ENCODE data around the gene MRPS30.
A peak's percentile ranks its signal among the peaks of the same experiment; 100 is the strongest.

Gene MRPS30

GRCh38 chr5:44808435-44809214, at the start of gene MRPS30:
Gene MRPS30, plus strand, starts transcription at chr5:44808947. Its CDS starts 16 bp downstream, at chr5:44808963.
- Histone ChIP-seq H3K9me3 (ENCODE audit: control insufficient read depth, insufficient read depth, low read depth, low read length) (no peaks in the 10 kb centered on the region), H3K4me3 (ENCODE audit: low read depth, low read length) (peak within 1 kb of the TSS; percentile 97), H3K27ac (ENCODE audit: extremely low read depth, low read depth, low read length) (peak within 1 kb of the TSS; percentile 81), H3K36me3 (ENCODE audit: control insufficient read depth in 2 of 2, insufficient read depth in 1 of 2, low read length in 2 of 2) (peaks cover 19 to 26% of the 10 kb centered on the region in 2 experiments), H3K4me1 (ENCODE audit: control insufficient read depth, insufficient read depth, low read length) (peaks cover 5% of the 10 kb centered on the region; the same call in 1 of the 2 replicates)
- CTCF ChIA-PET: interaction anchor here (0.7 to 1.2 kb wide), 3 partner anchors 8 to 481 kb away, joined by 4 to 5 read pairs (median 4); no protein-coding TSS in a partner anchor
- POLR2A ChIA-PET: no interaction called here
- no peak for TF ChIP-seq ZNF37A (tag by site-specific recombination; IDR thresholded peaks at IDR 0.05)
- no peak for TF ChIP-seq ZNF239 (tag by site-specific recombination; IDR thresholded peaks at IDR 0.05)
- no peak for TF ChIP-seq ZNF174 (tag by site-specific recombination; IDR thresholded peaks at IDR 0.05)
- TF ChIP-seq SETDB1 (IDR thresholded peaks at IDR 0.05; ENCODE audit: insufficient read length, low read length): peak; percentile 53
- no peak for TF ChIP-seq ZNF548 (tag by site-specific recombination; IDR thresholded peaks at IDR 0.05)
- no peak for TF ChIP-seq KLF16 (tag by site-specific recombination; IDR thresholded peaks at IDR 0.05)
- TF ChIP-seq MYNN (tag by site-specific recombination; IDR thresholded peaks at IDR 0.05; ENCODE audit: borderline replicate concordance): no peak
- TF ChIP-seq KLF17 (tag by site-specific recombination; IDR thresholded peaks at IDR 0.05): peak; percentile 53; the same call in 1 of the 2 replicates
- TF ChIP-seq ZFP69B (tag by site-specific recombination; IDR thresholded peaks at IDR 0.05): 0 out of 2 replicates have a peak, but pooled peaks have one; percentile 15
- no peak for TF ChIP-seq ZNF664 (tag by site-specific recombination; IDR thresholded peaks at IDR 0.05)
- TF ChIP-seq ZNF555 (tag by site-specific recombination; conservative IDR thresholded peaks at IDR 0.05): no peak
- TF ChIP-seq SCRT2 (tag by site-specific recombination; IDR thresholded peaks at IDR 0.05): no peak; the same call in none of the 2 replicates
- peak; percentile 82; the same call in 1 of the 2 replicates for TF ChIP-seq ZNF76 (tag by site-specific recombination; IDR thresholded peaks at IDR 0.05; ENCODE audit: borderline replicate concordance, low read depth)
- no peak for TF ChIP-seq GLIS2 (tag by site-specific recombination; IDR thresholded peaks at IDR 0.05)
- no peak for TF ChIP-seq ZBTB10 (tag by site-specific recombination; IDR thresholded peaks at IDR 0.05)
- no peak for TF ChIP-seq ZNF585B (tag by site-specific recombination; IDR thresholded peaks at IDR 0.05)
- TF ChIP-seq ZNF776 (tag by site-specific recombination; IDR thresholded peaks at IDR 0.05; ENCODE audit: borderline replicate concordance): no peak
- peak; percentile 96 for TF ChIP-seq SP2 (tag by site-specific recombination; IDR thresholded peaks at IDR 0.05)
- no peak for TF ChIP-seq ZNF580 (tag by site-specific recombination; IDR thresholded peaks at IDR 0.05)
- 0 out of 2 replicates have a peak, but pooled peaks have one; percentile 37 for TF ChIP-seq ZNF843 (tag by site-specific recombination; IDR thresholded peaks at IDR 0.05)
- peak; percentile 86 for TF ChIP-seq ZBTB21 (tag by site-specific recombination; IDR thresholded peaks at IDR 0.05)
- TF ChIP-seq ZNF837 (tag by site-specific recombination; IDR thresholded peaks at IDR 0.05): no peak
- TF ChIP-seq ZNF366 (tag by site-specific recombination; conservative IDR thresholded peaks at IDR 0.05): peak; percentile 99
- TF ChIP-seq ZNF747 (tag by site-specific recombination; IDR thresholded peaks at IDR 0.05): no peak
- TF ChIP-seq ZNF398 (tag by site-specific recombination; IDR thresholded peaks at IDR 0.05): no peak
- TF ChIP-seq ZFHX2 (tag by site-specific recombination; conservative IDR thresholded peaks at IDR 0.05): no peak
- no peak for TF ChIP-seq ZNF350 (tag by site-specific recombination; IDR thresholded peaks at IDR 0.05)
- TF ChIP-seq ZNF792 (tag by site-specific recombination; IDR thresholded peaks at IDR 0.05): no peak
- TF ChIP-seq KLF7 (tag by site-specific recombination; IDR thresholded peaks at IDR 0.05; ENCODE audit: borderline replicate concordance): no peak
